ENCODE results near the gene GRAMD1B. TPM values are rescaled to one million over a fixed set of nuclear protein-coding genes. Genes with fewer than 3 reads are reported as not detected.

GRAMD1B gene
- total RNA-seq, 3 donors from 2014 or later (not counting 1 experiment from before 2014, with no cell fraction given): 5.9 to 10.3 (median 8.8) TPM

DNA sequence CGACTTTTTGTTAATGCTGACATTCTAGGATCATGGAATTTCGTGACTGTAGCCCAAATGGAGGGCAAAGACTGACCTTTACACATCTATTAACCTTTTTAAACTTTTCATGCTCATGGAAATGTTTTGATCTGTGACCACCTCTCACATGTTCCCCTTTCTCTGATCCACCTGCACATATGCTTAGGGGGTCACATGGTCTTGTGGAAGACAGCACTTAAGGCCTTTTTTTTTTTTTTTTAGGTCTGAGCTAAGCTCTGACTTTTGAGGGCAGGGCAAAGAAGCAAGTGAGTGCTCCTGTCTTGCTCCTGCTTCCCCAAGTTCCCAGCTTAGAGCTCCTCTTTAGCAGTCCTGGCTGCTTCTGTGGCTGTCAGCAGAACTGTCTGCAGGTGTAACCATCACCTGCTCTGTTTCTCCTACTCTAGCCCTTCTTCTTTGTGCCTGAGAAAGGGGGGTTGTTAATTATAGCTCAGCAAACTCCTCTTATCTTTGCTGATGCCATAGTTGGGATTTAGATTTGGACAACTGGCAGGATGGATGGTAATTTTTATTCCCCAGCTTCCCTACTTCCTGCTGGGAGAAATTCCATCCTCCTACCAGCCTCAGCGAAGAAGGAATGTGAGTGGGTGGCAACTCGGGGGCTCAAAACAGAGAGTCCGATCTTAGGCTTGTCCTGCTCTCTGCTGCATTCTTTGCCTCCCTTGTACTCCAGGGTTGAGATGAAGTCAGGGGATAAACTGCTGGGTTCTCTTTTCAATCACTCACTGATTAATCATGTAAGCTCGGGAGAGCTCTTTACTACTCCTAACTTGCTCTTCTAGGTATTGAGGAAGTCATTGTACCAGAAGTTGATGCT is 64.4 kb downstream of the GRAMD1B start:
- no peaks in the 10 kb centered on the region for H3K36me3 Mint-ChIP-seq
- Histone ChIP-seq H3K27me3 (ENCODE audit: control insufficient read depth, insufficient read depth, low read length) (no peaks in the 10 kb centered on the region), H3K9me3 (ENCODE audit: control insufficient read depth, insufficient read depth, low read length) (no peaks in the 10 kb centered on the region), H3K27ac (ENCODE audit: low read length) (no peak overlapping the region), H3K4me1 (ENCODE audit: control insufficient read depth, insufficient read depth, low read length) (no peaks in the 10 kb centered on the region), H3K4me3 (ENCODE audit: low read length) (no peak overlapping the region), H3K36me3 (ENCODE audit: control insufficient read depth, insufficient read depth, low read length) (no peaks in the 10 kb centered on the region)
- no peak for TF ChIP-seq CTCF (IDR thresholded peaks at IDR 0.05)
- H3K4me1 Mint-ChIP-seq: no peaks in the 10 kb centered on the region
- H3K27ac Mint-ChIP-seq: no peak overlapping the region
- peaks cover 0 to 3% of the 10 kb centered on the region in 2 donors for H3K27me3 Mint-ChIP-seq (ENCODE audit: low read depth in 2 of 2)
- no peaks in the 10 kb centered on the region for H3K9me3 Mint-ChIP-seq
- intact Hi-C loops (cut with micrococcal nuclease): no loop called here
- no peak overlapping the region for H3K4me3 Mint-ChIP-seq
- 79% methylated on average over 2 of the region's 6 CpGs for WGBS (ENCODE audit: insufficient coverage)
- no peak for DNase-seq
- no peak for ATAC-seq

GRCh38 chr11:123504401-123504800 is 74.3 kb downstream of the GRAMD1B start:
- no peaks in the 10 kb centered on the region for H3K4me1 ChIP-seq (ENCODE audit: control insufficient read depth, insufficient read depth, low read length)
- no peaks in the 10 kb centered on the region for H3K36me3 Mint-ChIP-seq
- no peaks in the 10 kb centered on the region for H3K36me3 ChIP-seq (ENCODE audit: control insufficient read depth, insufficient read depth, low read length)
- no peak overlapping the region for H3K27ac ChIP-seq (ENCODE audit: low read length)
- no peaks in the 10 kb centered on the region for H3K9me3 Mint-ChIP-seq
- DNase-seq (no peak), ATAC-seq (no peak)
- peaks cover 0 to 12% of the 10 kb centered on the region in 2 donors for H3K4me1 Mint-ChIP-seq
- intact Hi-C loops (cut with micrococcal nuclease): no loop called here
- no peaks in the 10 kb centered on the region for H3K27me3 Mint-ChIP-seq (ENCODE audit: low read depth in 2 of 2)
- TF ChIP-seq CTCF (IDR thresholded peaks at IDR 0.05): no peak
- H3K27me3 ChIP-seq (ENCODE audit: control insufficient read depth, insufficient read depth, low read length): no peaks in the 10 kb centered on the region
- H3K4me3 ChIP-seq (ENCODE audit: low read length): no peak overlapping the region
- H3K4me3 Mint-ChIP-seq: no peak overlapping the region
- H3K9me3 ChIP-seq (ENCODE audit: control insufficient read depth, insufficient read depth, low read length): no peaks in the 10 kb centered on the region
- WGBS (ENCODE audit: insufficient coverage): 88% methylated on average over 5 of the region's 5 CpGs
- H3K27ac Mint-ChIP-seq: no peak overlapping the region

- no peak overlapping the region for H3K27ac ChIP-seq (ENCODE audit: low read length)
- H3K27me3 Mint-ChIP-seq (ENCODE audit: low read depth in 2 of 2): no peaks in the 10 kb centered on the region
- 86% methylated on average over 6 of the region's 6 CpGs for WGBS (ENCODE audit: insufficient coverage)
- no peaks in the 10 kb centered on the region for H3K4me1 ChIP-seq (ENCODE audit: control insufficient read depth, insufficient read depth, low read length)
- ATAC-seq (no peak), DNase-seq (no peak)
- H3K36me3 ChIP-seq (ENCODE audit: control insufficient read depth, insufficient read depth, low read length): no peaks in the 10 kb centered on the region
- intact Hi-C loops (cut with micrococcal nuclease): no loop called here
- no peak overlapping the region for H3K4me3 ChIP-seq (ENCODE audit: low read length)
- peaks cover 0 to 12% of the 10 kb centered on the region in 2 donors for H3K4me1 Mint-ChIP-seq
- no peak for TF ChIP-seq CTCF (IDR thresholded peaks at IDR 0.05)
- no peaks in the 10 kb centered on the region for H3K9me3 Mint-ChIP-seq
- no peak overlapping the region for H3K27ac Mint-ChIP-seq
- H3K27me3 ChIP-seq (ENCODE audit: control insufficient read depth, insufficient read depth, low read length): no peaks in the 10 kb centered on the region
- H3K36me3 Mint-ChIP-seq: no peaks in the 10 kb centered on the region
- H3K9me3 ChIP-seq (ENCODE audit: control insufficient read depth, insufficient read depth, low read length): no peaks in the 10 kb centered on the region
- H3K4me3 Mint-ChIP-seq: no peak overlapping the region
Measured at GRCh38 chr11:123505546-123506299, 75.7 kb downstream of the GRAMD1B start.
